C4-2B (cell line): ENCODE data around the gene ISYNA1.

ENCODE experiments used
- CTCF ChIP-seq: fragments of 450-650 bp; conservative IDR thresholded peaks from 2 replicates; pipeline ENCODE4 v1.5.1; 2017; ENCODE audit warnings: mild to moderate bottlenecking
- ZFX ChIP-seq: fragments of 450-650 bp; IDR thresholded peaks from 2 replicates; pipeline ENCODE4 v1.6.1; 2017

GRCh38 chr19:18419195-18419698 is 18.7 kb downstream of the ISYNA1 start, which contains the start of gene SSBP4:
- TF ChIP-seq CTCF (peak; percentile 92), ZFX (peak; percentile 62; the same call in 1 of the 2 replicates)
